ENCODE results near the gene STMP1. TPM values are rescaled to one million over a fixed set of nuclear protein-coding genes. Genes with fewer than 3 reads are reported as not detected.
"Not testable (repeated sequence)": the region's sequence is repeated elsewhere in the genome, so short reads cannot be mapped to it uniquely, and the experiment has no call there.

STMP1 gene
- total RNA-seq, 4 donors from 2014 or later = 17.3 to 26.2 (median 18.2) TPM

DNA sequence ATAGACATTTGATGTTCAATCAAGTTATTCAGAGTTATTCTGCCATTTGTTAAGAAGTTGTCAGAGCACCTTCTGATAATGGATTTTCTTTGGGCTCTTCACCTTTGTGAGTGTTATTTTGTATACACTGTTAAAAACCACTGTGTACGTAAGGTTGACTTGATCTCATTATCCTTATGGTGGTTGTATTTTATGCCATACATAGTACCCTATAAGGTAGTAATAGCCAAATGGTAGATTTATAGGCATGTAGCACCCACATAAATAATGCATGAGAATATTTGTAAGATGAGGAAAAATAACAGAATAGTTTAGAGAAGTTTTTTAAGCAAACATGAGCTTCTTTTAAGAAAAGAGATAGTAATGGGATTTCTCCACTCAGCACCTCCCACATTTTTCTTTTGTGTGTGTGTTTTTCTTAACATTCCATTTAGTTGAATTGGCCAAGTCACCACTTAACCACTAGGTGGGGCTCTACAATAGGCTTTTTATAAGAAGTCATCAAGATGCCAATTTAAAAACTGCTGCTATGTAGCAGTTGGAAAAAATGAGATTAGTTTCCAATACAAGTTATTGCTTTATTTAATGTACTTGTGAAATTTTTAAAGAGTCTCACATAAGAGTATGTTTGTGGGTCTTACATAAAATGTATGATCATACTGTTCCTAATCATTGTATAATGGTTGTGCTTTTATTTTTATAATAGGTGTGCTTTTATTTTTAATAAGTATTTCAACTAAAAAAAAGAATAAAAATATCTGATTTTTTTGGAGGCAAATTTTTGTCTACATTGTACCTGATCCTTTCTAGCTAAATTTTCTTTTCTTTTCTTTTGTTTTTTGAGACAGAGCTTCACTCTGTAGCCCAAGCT lies 41.1 kb upstream of the STMP1 start:
- no peak overlapping the region for H3K27ac ChIP-seq
- DNase-seq = peak in 1 of 3 donors; percentile 48
- H3K4me3 ChIP-seq = no peak overlapping the region
- no peaks in the 10 kb centered on the region for H3K27me3 ChIP-seq
- H3K4me1 ChIP-seq = no peaks in the 10 kb centered on the region
- no peak for TF ChIP-seq POLR2A (IDR thresholded peaks at IDR 0.05)
- TF ChIP-seq, protein P1, sequence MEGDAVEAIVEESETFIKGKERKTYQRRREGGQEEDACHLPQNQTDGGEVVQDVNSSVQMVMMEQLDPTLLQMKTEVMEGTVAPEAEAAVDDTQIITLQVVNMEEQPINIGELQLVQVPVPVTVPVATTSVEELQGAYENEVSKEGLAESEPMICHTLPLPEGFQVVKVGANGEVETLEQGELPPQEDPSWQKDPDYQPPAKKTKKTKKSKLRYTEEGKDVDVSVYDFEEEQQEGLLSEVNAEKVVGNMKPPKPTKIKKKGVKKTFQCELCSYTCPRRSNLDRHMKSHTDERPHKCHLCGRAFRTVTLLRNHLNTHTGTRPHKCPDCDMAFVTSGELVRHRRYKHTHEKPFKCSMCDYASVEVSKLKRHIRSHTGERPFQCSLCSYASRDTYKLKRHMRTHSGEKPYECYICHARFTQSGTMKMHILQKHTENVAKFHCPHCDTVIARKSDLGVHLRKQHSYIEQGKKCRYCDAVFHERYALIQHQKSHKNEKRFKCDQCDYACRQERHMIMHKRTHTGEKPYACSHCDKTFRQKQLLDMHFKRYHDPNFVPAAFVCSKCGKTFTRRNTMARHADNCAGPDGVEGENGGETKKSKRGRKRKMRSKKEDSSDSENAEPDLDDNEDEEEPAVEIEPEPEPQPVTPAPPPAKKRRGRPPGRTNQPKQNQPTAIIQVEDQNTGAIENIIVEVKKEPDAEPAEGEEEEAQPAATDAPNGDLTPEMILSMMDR (IDR thresholded peaks at IDR 0.05) = peak; percentile 46 to 77 (median 68)
- peaks cover 0 to 79% (median 0%) of the 10 kb centered on the region in 3 donors for H3K36me3 ChIP-seq
- no peaks in the 10 kb centered on the region for H3K9me3 ChIP-seq

DNA sequence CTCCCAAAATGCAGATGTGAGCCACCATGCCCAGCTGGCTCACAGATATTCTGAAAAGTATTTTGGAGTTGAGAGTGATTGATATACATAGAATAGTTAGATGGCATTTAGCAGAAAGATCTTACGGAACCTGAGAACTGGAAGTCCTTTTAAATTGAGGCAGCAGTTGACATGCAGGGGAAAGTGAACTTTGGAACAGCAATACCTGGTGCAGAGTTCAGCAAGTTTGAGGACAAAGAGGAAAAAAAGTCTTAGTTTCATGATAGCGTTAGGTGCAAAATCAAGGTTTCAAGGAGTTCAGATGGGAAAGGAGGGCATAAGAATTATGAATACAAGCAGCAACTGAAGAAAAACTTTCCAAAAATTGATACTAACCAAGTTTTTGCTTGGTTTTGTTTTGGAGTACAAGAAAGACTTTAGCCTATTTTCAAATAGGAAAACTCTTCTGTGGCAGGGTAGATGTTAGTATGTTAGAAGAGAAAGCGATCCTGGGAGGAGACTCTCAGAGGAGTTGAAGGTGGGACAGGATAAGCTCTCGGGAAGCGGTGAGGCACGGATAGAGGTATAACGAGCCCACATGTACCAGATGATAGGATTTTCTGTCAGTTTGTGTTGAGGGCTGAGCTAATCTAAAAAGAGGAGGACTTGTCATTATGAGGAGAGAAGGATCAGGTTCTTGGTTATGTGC lies 28.0 kb upstream of the STMP1 start:
- Histone ChIP-seq H3K27ac (no peak overlapping the region), H3K4me1 (no peaks in the 10 kb centered on the region), H3K27me3 (no peaks in the 10 kb centered on the region), H3K9me3 (no peaks in the 10 kb centered on the region), H3K36me3 (peaks cover 0 to 77% (median 0%) of the 10 kb centered on the region in 3 donors), H3K4me3 (no peak overlapping the region)
- no peak for DNase-seq
- TF ChIP-seq POLR2A (IDR thresholded peaks at IDR 0.05) = no peak
- TF ChIP-seq, protein P1 (IDR thresholded peaks at IDR 0.05) = no peak

DNA sequence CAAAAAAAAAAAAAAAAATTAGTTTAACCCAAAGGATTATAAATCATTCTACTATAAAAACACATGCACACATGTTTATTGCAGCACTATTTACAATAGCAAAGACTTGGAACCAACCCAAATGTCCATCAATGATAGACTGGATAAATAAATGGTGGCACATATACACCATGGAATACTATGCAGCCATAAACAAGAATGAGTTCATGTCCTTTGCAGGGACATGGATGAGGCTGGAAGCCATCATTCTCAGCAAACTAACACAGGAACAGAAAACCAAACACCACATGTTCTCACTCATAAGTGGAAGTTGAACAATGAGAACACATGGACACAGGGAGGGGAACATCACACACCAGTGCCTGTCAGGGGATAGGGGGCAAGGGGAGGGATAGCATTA lies 22.6 kb upstream of the STMP1 start:
- not testable (repeated sequence) for DNase-seq, H3K4me1 ChIP-seq, H3K4me3 ChIP-seq, H3K27ac ChIP-seq, H3K9me3 ChIP-seq, H3K27me3 ChIP-seq
- peaks cover 0 to 76% (median 0%) of the 10 kb centered on the region in 3 donors for H3K36me3 ChIP-seq

DNA sequence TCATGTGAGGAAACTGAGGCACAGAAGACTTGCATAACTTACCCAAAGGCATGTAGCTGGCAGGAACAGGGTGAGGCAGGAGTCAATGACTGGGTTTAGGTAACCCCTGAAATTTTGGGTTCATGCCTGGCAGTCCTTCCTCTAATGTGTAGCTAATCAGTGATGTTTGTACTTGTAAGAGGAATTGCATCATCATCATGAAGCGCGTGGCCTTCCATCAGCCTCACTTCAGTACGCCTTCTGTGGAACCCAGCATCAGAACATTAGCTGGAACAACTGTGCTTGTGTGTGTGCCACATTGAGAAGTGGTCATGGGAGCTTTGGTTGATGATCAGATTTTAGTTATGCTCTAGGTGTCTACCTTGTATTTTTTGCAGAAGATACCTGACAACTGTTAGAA lies 18.2 kb upstream of the STMP1 start:
- TF ChIP-seq, protein P1 (IDR thresholded peaks at IDR 0.05) = no peak
- TF ChIP-seq POLR2A (IDR thresholded peaks at IDR 0.05) = no peak
- Histone ChIP-seq H3K36me3 (peaks cover 0 to 71% (median 0%) of the 10 kb centered on the region in 3 donors), H3K4me3 (no peak overlapping the region), H3K4me1 (no peaks in the 10 kb centered on the region), H3K27me3 (no peaks in the 10 kb centered on the region), H3K9me3 (no peaks in the 10 kb centered on the region), H3K27ac (no peak overlapping the region)
- DNase-seq = no peak

DNA sequence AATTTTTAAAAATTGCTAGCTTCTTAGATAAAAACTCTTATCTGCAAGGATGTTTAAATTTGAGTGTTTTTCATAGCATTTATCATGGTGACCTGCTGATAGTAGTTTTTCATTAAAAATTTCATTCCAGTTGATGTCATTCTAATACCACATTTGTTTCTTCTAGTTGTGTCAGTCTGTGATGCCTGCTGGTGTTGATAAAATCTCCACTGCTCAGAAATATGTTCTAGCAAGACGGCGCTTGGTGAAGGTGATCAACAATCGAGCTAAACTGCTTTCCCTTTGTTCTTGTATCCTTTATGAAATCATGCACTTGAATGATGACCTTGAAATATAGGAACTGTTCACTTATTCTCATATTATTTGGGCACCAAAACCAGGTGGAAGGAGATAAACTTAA lies 17.6 kb upstream of the STMP1 start:
- no peak for DNase-seq
- Histone ChIP-seq H3K27me3 (no peaks in the 10 kb centered on the region), H3K27ac (no peak overlapping the region), H3K36me3 (peaks cover 0 to 65% (median 0%) of the 10 kb centered on the region in 3 donors), H3K9me3 (no peaks in the 10 kb centered on the region), H3K4me3 (no peak overlapping the region), H3K4me1 (no peaks in the 10 kb centered on the region)
- no peak for TF ChIP-seq POLR2A (IDR thresholded peaks at IDR 0.05)
- TF ChIP-seq, protein P1 (IDR thresholded peaks at IDR 0.05) = no peak
